ENCODE results near the gene SPDYE16.
"Not testable (repeated sequence)": the region's sequence is repeated elsewhere in the genome, so short reads cannot be mapped to it uniquely, and the experiment has no call there.

Gene SPDYE16, protein sequence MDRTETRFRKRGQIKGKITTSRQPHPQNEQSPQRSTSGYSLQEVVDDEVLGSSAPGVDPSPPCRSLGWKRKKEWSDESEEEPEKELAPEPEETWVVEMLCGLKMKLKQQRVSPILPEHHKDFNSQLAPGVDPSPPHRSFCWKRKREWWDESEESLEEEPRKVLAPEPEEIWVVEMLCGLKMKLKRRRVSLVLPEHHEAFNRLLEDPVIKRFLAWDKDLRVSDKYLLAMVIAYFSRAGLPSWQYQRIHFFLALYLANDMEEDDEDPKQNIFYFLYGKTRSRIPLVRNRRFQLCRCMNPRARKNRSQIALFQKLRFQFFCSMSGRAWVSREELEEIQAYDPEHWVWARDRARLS

DNA sequence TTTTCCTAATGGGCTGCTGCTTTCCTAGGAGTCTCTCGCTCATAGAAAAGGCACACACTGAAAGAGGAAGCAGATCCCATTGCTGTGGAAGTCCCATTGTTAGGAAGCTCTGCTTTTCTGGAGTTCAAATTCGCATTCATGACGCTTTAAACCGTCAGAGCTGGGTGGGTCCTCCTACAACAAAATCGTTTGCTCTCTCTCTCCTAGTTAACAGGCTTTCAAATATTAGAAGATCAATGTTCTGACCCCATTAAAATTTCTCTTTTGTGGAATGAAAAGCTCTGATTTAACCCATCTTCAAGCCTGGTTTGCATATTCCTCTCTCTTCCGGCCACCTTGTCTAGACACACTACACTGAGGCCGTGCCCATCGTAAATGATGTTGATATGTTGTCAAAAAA, at the start of gene SPDYE16:
TSS of gene SPDYE16 (minus strand) at position 101 of the 400 bp plus-strand sequence. CDS start 1,838 bp downstream, outside the sequence.
- DNase-seq, result not testable (repeated sequence)

DNA sequence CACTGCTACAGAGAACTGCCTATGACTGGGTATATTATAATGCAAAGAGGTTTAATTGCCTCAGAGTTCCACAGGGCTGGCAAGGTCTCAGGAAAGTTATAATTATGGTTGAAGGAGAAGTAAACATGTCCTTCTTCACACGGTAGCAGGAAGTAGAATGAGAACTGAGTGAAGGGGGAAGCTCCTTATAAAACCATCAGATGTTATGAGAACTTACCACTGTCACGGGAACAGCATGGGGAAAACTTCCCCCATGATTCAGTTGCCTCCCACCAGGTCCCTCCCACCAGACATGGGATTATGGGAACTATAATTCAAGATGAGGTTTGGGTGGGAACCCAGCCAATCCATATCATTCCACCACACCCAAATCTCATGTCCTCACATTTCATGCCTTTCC, 49.6 kb upstream of the SPDYE16 start:
- not testable (repeated sequence) for DNase-seq

DNA sequence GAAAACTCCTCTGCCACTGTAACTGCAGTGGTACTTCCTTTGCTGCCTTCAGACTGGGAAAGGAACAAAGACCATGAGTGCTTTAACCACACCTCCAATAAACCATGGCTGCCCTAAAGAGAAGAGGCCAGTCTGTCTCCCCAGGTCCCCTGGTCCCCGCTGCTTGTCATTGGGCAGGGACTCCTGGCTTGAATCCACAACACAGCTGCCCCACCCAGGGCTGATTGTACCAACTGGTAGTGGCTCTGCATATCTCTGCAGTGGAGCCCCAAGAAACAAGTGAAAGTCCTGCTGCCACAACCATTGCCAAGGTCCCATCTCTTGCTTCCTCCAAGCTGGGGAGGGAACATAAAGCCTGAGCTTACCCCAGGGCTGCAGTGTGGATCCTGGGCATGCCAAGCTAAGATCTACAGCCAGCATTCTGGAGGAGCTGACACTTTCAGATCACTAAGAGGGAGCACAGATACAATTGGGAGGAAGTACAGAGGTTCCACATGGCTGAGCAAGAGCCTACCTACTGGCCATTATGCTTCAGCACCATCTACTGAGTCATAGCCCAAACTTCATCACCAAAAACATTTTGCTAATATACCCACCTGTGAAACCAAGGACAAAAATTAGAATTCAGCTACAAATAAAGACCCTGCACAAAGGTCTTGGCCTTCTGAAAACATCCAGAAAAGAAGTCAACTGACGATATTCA, 48.7 kb upstream of the SPDYE16 start:
- DNase-seq, result not testable (repeated sequence)

DNA sequence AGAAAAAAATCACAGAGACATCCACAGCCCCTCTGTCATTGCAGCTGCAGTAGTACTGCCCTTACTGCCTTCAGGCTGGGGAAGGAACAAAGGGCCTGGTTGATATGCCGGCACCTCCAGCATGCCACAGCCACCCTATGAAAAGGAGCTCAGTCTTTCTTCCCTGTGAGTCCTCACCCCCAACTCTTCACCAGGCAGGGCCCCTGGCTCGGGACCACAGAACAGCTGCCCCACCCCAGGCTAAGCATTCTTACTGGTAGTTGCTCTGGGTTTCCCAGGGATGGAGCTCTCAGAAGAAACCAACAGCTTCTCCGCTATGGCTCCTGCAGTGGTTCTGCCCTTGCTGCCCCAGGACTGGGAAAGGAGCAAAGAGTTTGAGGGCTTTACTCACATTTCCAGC, 47.9 kb upstream of the SPDYE16 start:
- not testable (repeated sequence) for DNase-seq

DNA sequence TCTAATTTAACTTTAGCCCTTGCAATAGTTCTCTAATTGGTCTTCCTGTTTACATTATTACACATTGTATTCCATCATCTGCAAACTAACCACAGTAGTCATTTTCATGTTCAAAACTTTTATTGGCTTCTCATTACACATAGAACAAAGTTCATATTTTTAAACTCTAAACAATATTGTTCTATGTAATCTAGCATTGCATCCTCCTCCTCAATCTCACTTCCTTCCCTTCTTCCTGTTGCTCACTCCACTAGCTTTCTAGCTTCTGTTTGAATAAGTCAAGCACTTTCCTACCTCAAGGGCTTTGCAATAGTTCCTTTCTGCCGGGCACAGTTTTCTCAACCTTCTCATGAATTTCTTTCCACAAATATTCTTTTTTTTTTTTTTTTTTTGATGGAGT, 45.5 kb upstream of the SPDYE16 start:
- not testable (repeated sequence) for DNase-seq

DNA sequence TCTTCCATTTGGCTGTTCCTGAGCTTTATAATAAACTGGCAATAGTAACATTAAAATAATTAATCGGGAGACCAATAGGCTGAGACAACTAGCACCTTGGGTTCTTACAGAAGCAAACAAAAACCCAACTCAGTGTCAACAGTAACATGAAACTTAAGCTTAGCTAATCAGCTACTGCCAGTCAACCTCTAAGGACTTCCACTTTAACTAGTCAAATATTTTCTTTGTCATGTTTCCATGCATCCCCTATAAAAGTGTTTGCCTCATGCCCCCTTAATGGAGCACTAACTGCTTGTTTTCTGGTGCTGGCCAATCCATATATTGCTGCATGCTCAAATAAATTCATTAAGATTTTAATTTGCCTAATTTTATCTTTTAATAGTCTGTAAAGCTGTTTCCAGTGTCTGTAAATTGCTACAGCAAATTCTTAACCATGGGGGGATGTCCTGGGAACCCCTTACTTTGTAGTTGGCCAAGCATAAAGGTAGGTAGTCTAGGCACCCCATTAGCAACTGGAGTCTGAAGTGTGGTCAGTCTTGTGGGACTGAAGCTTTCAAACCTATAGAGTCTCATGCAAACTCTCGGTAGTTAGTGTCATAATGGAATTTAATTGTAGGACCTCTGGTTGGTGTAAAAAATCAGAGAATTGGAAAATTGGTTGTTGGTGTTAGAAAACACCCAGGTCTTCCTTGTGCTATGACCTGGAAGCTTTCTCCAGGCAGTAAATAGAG, 43.7 kb upstream of the SPDYE16 start:
- DNase-seq, result not testable (repeated sequence)

DNA sequence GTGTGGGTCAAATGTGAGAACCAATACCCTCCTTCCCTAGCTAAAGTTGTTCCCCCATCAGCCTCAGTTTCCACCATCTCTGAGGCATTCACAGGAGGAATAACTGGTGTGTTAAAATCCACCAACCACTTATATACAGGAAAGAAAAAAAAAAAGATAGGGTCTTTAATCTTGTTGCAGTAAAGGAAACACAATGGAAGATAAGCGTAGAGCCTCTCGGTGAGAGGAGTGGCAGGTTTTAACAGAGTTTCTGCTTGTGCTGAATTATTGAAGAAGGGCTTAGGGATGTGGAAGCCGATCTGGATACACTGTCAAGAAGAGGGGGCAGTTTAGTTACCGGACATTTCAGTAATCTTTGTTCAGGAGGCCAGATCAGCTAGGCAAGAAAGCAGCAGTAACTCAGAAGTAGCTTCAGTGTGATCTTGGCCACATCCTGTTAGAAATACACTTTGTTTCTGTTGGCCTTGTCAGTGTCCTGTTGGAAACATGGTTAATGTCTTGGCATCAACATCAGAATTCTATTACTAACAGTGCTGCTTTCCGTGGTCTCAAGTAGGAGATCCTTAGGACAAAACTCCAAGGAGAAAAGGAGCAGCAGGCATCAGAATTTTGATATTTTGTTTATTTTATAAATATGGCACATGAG, 40.7 kb upstream of the SPDYE16 start:
- not testable (repeated sequence) for DNase-seq

DNA sequence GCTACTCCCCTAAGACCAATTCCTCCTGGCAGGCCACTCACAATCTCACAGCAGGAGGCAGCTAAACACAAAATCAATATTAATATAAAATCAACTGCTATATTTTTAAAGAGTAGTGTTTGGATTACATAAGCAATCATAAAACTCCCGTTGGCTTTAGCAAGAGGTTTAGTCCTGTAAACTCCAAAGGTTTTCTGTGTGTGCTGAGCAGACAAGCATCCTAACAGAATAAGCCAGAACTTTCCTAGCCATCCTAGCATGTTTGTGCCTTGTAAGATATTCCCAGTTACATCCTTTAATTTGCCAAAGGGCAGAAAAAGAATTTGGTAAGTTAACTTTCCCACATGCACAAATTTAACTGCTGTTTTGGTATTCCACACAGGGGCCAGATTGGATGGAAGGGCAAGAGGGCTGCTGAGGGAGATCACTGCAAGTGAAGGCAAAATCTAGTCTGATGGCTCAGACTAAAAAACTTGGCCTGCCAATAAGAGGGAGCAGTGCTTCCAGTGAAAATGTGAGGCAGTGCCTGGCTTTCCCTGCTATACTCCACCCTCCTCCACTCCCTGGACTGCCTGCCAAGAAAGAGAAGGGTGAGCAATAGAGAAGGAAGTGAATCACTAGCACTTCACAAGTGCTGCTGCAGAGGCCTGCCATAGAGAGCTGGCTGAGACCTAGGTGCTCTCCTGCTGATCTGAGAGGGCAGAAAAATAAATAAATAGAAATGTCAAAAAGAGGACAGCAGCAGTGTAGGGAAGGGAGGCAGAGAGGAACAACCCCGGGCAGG, 39.9 kb upstream of the SPDYE16 start:
- peak; percentile 2 for DNase-seq

DNA sequence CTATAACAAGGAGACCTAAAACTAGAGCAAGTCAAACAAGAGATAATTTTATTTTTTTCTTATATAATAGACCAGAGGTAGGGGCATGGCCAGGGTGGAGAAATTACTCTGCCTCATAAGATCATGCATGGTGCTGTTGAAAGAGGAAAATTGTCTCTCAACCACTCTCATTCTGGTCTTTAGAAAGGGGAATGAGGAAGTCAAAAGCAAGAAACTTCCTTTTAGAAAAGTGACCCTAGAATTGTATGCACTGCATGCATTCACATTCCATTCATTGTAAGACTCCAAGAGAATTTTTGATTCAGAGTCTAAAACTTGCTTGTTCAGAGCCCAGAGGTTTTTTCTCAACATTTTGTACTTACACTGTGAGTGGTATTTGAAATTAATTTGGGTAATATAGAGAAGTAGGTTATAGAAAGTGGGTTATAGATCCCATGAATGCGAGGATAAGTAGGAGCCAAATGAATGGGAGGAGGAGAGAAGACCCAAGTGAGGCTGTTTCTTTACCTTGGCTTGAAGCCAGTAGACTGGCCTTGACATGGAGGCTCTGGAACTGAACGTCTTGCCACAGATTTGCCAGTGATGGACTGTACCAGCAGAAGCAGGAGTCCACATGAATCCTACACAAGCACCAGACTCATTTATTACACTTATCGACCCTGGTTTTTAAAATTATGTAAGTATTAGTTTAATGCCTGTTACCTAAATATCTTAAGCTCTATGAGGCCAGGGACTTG, 33.0 kb upstream of the SPDYE16 start:
- DNase-seq, result not testable (repeated sequence)

DNA sequence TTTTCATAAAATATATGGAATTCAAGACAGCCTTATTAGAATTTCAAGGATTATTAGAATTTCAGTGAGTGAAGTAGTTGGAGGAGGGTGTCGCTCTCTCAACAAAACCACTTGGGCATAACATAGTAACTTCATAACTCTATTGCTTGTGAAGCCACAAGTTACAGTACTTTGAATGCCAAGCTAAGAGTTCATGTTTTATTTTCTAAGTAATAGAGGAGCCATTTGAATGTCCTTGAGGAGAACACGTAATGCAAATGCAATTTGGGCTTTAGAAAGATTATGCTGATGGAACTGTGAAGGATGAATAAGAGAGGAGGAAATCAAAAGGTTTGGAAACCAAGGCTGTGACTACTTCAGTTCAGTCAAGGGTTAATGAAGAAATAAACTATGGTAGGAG, 32.3 kb upstream of the SPDYE16 start:
- DNase-seq, result not testable (repeated sequence)

DNA sequence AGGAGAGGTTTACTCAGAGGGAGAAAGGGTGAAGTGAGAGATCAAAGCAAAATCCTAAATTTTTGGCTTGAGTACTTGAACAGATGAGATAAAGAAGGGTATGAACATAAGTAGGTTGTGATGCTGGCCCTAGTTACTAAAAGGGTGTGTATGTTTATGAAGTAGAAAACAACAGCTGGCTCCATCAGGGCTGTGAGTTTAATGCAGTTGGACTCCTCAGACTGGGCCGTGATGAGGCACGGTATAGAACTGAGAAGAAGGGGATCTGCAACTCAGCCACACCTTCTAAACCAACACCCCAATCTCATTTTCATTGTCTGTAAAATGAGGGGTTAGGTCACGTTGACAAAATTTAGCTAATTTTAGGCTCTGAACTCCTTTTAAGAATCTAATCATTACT, 29.2 kb upstream of the SPDYE16 start:
- not testable (repeated sequence) for DNase-seq

DNA sequence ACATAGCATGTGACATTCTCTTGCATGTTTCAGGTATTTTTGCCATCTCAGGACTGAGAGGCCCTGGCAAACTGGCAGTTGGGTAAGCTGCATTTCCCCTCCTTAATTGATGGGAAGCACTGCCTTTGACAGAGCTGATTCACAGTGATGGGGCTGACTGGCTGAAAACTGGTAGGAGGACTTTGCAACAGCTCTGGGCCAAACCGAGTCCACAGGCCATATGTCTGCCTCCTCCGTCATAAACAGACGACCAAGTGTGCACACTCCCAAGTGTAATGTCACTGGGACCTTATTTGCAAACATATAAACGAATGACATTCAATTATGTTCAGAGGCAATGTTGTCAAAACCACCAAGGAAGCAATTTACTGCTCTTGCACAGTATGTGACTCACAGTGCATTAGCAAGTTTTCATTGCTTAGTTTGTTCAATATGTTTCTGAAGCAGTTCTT, 27.3 kb upstream of the SPDYE16 start:
- not testable (repeated sequence) for DNase-seq

DNA sequence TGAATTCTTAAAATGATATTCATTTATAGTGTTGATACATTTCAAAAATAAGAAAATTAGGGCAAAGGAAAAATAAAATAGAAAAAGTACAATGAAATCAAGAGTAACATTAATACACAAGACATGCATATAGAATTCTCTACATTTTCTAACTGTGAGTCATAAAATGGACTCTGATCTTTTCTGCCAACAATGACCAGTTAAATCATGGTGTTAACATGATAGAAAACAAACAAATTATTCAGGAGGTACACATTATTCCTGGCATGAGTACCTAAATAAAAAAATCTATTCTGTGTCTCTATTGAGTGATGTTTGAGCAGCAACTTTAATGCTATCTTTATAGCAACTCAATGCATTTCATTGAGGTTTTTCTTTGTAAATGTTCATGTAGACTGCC, 25.6 kb upstream of the SPDYE16 start:
- not testable (repeated sequence) for DNase-seq

DNA sequence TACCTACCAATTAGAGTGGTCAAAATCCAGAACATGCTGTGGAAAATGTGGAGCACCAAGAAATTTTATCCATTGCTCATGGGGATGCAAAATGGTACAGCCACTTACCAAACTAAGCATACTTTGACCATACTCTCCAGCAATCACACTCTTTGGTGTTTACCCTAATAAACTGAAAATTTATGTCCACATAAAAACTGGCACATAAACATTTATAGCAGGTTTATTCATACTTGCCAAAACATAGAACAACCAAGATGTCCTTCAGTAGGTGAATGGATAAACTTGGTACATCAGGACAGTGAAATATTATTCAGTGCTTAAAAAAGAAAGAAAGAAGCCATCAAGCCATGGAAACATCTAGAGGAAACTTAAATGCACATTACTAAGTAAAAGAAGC, 24.7 kb upstream of the SPDYE16 start:
- not testable (repeated sequence) for DNase-seq

DNA sequence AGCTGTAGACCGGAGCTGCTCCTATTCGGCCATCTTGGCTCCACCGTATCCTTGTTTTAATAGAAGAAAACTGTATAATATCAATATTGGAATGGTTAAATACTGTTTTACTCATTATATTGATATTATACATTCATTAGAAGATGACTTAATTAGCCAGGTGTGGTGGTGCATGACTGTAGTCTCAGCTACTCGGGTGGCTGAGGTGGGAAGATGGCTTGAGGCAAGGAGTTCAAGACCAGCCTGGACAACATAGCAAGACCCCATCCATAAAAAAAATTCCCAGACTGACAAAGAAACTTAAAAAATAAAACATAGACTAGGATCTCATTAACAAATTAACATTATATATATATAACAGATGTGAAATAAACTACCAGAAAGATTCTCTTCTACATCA, 24.2 kb upstream of the SPDYE16 start:
- not testable (repeated sequence) for DNase-seq

DNA sequence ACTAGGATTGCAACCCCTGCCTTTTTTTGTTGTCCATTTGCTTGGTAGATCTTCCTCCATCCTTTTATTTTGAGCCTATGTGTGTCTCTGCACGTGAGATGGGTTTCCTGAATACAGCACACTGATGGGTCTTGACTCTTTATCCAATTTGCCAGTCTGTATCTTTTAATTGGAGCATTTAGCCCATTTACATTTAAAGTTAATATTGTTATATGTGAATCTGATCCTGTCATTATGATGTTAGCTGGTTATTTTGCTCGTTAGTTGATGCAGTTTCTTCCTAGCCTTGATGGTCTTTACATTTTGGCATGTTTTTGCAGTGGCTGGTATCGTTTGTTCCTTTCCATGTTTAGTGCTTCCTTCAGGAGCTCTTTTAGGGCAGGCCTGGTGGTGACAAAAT, 21.9 kb upstream of the SPDYE16 start:
- DNase-seq, result not testable (repeated sequence)

DNA sequence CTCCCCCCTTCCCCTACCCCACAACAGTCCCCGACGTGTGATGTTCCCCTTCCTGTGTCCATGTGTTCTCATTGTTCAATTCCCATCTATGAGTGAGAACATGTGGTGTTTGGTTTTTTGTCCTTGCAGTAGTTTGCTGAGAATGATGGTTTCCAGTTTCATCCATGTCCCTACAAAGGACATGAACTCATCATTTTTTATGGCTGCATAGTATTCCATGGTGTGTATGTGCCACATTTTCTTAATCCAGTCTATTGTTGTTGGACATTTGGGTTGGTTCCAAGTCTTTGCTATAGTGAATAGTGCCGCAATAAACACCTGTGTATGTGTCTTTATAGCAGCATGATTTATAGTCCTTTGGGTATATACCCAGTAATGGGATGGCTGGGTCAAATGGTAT, 18.2 kb upstream of the SPDYE16 start:
- not testable (repeated sequence) for DNase-seq

DNA sequence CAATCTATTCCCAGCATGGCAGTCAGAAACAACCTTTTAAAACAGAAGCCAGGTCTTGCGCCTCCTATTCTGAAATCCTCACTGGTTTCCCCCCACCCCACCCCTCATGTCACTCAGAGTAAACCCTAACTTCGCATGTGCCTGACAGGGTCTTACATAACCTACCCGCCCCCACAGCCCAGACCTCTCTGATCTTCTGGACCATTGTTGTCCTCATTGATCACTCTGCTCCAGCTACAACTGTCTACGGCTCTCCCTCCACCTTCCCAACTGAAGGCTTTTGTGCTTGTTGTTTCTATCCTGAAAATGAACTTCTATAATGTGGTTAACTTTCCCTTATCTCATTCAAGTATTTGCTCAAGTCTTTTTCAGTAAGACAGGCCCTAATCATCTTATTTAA, 17.1 kb upstream of the SPDYE16 start:
- DNase-seq, result not testable (repeated sequence)

DNA sequence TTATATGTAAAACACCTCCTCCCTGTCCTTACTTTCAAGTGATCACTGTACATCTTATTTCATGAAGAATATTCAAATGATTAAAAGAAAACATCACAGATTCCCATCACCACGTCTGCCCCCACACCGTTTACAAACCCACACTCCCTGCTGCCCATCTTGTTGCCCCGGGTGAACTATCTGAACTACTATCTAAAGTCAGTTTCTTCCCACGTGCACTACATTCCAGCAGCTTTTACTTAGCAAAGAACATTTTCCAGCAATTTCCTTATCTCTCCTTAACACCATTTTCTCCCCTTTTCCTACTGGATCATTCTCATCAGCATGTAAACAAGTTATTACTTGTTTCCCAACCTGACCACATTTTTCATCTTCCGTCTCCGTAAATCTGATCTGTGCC, 16.6 kb upstream of the SPDYE16 start:
- not testable (repeated sequence) for DNase-seq

DNA sequence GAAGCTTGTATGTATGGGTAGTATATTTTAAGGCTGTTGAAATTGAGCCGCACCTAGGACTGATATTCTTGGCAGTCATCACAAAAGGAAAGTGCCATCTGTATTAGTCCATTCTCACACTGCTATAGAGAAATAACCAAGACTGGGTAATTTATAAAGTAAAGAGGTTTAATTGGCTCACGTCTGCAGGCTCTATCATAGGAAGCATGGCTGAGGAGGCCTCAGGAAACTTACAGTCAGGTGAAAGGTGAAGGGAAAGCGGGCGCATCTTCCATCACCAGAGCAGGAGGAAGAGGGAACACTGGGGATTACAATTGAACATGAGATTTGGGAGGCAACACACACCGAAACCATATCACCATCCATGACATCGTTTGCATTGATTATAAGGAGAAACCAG, 8.9 kb upstream of the SPDYE16 start:
- DNase-seq, result not testable (repeated sequence)

DNA sequence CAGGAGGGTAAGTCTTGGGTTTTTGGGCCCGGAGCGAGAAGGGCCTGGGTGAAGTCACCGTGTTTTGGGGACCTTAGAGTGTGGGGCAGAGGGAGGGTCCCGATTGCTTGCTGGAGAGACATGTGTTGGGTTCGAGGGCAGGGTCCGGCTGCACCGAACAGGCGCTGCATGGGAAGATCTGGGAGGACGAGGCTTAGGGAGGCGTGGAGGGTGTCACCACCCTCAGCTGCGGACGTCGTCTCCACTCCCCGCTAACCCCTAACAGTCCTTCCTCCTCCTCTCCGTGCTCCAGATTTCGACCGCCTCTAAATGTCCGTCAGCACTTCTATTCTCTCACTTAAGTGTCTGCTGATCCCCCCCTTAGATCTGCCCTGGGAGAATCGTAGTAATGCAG, 6.8 kb upstream of the SPDYE16 start:
- DNase-seq, result not testable (repeated sequence)
